UCSD-AML1 (cell line): Measurements from ENCODE around the gene CST5.
"Not testable (repeated sequence)": the region's sequence is repeated elsewhere in the genome, so short reads cannot be mapped to it uniquely, and the experiment has no call there.

Source experiments
- DNase-seq: peaks from one replicate; lab custom pipeline; 2025; ENCODE audit not compliant: unreplicated experiment; lab: John Stamatoyannopoulos, UW

The CST5 gene

GRCh38 chr20:23856736-23857135, 22.8 kb downstream of the CST5 start:
- no peak for DNase-seq

- DNase-seq = no peak
These were observed 23.3 kb downstream of the CST5 start for GRCh38 chr20:23856226-23856625.

- DNase-seq = no peak
These were observed 37.9 kb downstream of the CST5 start for GRCh38 chr20:23841693-23842092.

DNA sequence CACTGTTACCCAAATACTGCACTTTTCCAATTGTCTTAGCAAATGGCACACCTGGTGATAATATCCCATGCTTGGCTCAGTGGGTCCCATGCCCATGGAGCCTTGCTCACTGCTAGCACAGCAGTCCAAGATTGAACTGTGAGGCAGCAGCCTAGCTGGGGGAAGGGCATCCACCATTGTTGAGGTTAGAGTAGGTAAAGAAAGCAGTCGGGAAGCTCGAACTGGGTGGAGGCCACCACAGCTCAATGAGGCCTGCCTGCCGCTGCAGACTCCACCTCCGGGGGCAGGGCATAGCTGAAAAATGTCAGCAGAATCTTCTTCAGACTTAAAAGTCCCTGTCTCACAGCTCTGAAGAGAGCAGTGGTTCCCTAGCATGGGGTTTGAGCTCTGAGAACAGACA, 43.8 kb downstream of the CST5 start:
- DNase-seq = no peak

DNA sequence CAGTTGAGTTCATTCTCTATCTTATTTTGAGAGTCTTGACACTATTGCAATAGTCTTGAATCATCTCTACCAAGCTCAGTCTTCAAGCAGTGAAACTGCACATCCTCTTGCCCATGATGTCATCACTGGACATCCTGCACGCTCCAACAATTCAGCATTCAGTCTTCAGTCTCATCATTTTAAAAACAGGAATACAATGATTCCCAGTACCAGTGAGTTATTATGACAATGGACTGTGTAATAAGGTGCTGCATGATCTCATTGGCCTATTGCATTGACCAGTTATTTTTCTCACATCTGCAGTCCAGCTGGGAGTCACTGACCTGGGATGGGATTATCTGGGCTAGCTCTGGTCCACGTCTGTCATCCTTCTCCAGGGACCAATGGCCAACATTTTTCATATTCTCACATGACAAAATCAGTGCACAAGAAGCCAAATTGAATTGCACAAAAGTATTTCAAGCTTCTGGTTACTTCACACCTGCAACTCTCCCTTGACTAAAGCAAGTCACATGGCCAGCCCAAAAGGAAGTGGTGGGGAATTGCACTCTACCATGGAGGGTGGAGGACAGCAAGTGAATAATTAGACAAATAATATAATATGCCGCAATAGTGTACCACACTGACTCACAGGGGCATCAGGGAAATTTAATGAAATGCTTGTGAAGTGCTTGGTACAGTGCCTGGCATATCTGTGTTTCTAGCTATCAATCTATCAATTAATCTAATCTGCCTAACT, 46.6 kb downstream of the CST5 start:
- no peak for DNase-seq

DNA sequence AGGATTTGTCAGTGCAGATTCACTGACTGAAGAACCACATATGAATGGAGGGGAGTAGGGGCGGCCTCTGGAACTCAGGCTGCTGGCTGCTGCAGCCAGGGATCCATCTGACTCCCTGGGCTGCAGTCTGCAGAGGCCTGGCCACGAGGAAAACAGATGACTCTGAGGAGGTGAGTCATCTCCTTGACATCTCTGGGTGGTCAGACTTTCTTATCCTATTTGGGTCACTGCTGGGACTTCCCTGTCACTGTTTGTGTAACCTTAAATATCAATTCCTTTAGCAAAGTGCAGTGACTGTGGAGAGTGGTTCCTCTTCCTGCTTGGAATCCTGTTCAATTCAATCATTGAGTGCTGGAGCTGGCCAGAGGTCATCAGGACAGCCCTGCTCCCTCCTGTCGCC, 47.6 kb downstream of the CST5 start:
- DNase-seq = not testable (repeated sequence)

- DNase-seq = no peak
These were observed 53.0 kb downstream of the CST5 start, which contains the start of gene CST2 for GRCh38 chr20:23826541-23827021. Gene CST2 (minus strand): TSS chr20:23826729. CDS start chr20:23826660, 69 bp downstream.
